HepG2 (cell line): ENCODE results near the gene INHBC. TPM values are rescaled to one million over a fixed set of nuclear protein-coding genes. Genes with fewer than 3 reads are reported as not detected.

ENCODE experiments used
- FOXA1 ChIP-seq, 2 experiments: fragments of 450-650 bp in 1 of 2; sonication (generic) in 1 of 2; formaldehyde crosslinking in 1 of 2; IDR thresholded peaks; 2 replicates each; pipeline versions ENCODE4 v1.4.0 to v1.6.1; 2016 to 2020; ENCODE audit warnings: missing genetic modification reagents in 1 of 2
- GLI4 ChIP-seq: sonication (generic); formaldehyde crosslinking; IDR thresholded peaks from 2 replicates; pipeline ENCODE4 v1.5.1; 2020; ENCODE audit warnings: missing genetic modification reagents, mild to moderate bottlenecking, moderate library complexity, borderline replicate concordance
- HDAC2 ChIP-seq: sonication (generic); formaldehyde crosslinking; IDR thresholded peaks from 2 replicates; pipeline ENCODE4 v1.4.0; 2020; ENCODE audit warnings: missing genetic modification reagents
- KAT2B ChIP-seq: fragments of 150-350 bp; IDR thresholded peaks from 2 replicates; pipeline ENCODE4 v1.6.1; 2014; ENCODE audit warnings: low read depth, low read length, borderline replicate concordance
- NR2C2 ChIP-seq: sonication (generic); formaldehyde crosslinking; IDR thresholded peaks from 2 replicates; pipeline ENCODE4 v1.4.0; 2020; ENCODE audit warnings: missing genetic modification reagents, mild to moderate bottlenecking, moderate library complexity, borderline replicate concordance
- PATZ1 ChIP-seq: sonication (generic); formaldehyde crosslinking; IDR thresholded peaks from 2 replicates; pipeline ENCODE4 v1.4.0; 2020; ENCODE audit warnings: missing genetic modification reagents
- PTBP1 ChIP-seq: fragments of 200-400 bp; formaldehyde crosslinking; IDR thresholded peaks from 2 replicates; pipeline ENCODE4 v1.6.1; 2018; ENCODE audit warnings: low read length, low read depth; ENCODE audit not compliant: poor library complexity, severe bottlenecking
- SP2 ChIP-seq: sonication (generic); formaldehyde crosslinking; IDR thresholded peaks from 2 replicates; pipeline ENCODE4 v1.5.1; 2020; ENCODE audit warnings: mild to moderate bottlenecking, missing genetic modification reagents
- YEATS2 ChIP-seq: sonication (generic); formaldehyde crosslinking; IDR thresholded peaks from 2 replicates; pipeline ENCODE4 v1.4.0; 2020; ENCODE audit warnings: missing genetic modification reagents, borderline replicate concordance
- YY1 ChIP-seq: IDR thresholded peaks from 2 replicates; pipeline ENCODE4 v1.6.1; 2011; ENCODE audit warnings: low read length, low read depth, moderate library complexity, mild to moderate bottlenecking; ENCODE audit not compliant: insufficient read depth, insufficient replicate concordance
- ZMYM3 ChIP-seq: sonication (generic); formaldehyde crosslinking; IDR thresholded peaks from 2 replicates; pipeline ENCODE4 v1.5.1; 2020; ENCODE audit warnings: mild to moderate bottlenecking, missing genetic modification reagents
- ZNF230 ChIP-seq: sonication (generic); formaldehyde crosslinking; IDR thresholded peaks from 2 replicates; pipeline ENCODE4 v1.4.0; 2020; ENCODE audit warnings: mild to moderate bottlenecking, missing genetic modification reagents
- ZNF296 ChIP-seq: sonication (generic); formaldehyde crosslinking; conservative IDR thresholded peaks from 2 replicates; pipeline ENCODE4 v1.5.0; 2020; ENCODE audit warnings: mild to moderate bottlenecking, missing genetic modification reagents
- ZNF564 ChIP-seq: sonication (generic); formaldehyde crosslinking; IDR thresholded peaks from 2 replicates; pipeline ENCODE4 v1.8.1; 2023; ENCODE audit warnings: mild to moderate bottlenecking, missing genetic modification reagents
- ZNF776 ChIP-seq: sonication (generic); formaldehyde crosslinking; IDR thresholded peaks from 2 replicates; pipeline ENCODE4 v1.4.0; 2020; ENCODE audit warnings: mild to moderate bottlenecking, missing genetic modification reagents
- ZNF780A ChIP-seq: sonication (generic); formaldehyde crosslinking; IDR thresholded peaks from 2 replicates; pipeline ENCODE4 v1.8.0; 2022; ENCODE audit warnings: mild to moderate bottlenecking, missing genetic modification reagents, moderate library complexity
- polyA plus RNA-seq, 8 experiments: library from polyadenylated mRNA; depleted of rRNA in 3 of 8; stranded (reverse) in 7 of 8; unstranded in 1 of 8; fragments of >200 nt; fragmentation: Illumina TruSeq in 4 of 8; extraction: Trizol in 4 of 8; gene quantifications; 2 replicates each; pipeline versions ENCODE4 v1.2.1 to v1.2.3, GENCODE V29; 2011 to 2016; ENCODE audit warnings: low read depth in 4 of 8, missing spikeins in 1 of 8, mixed read lengths in 1 of 8; ENCODE audit not compliant: insufficient read depth in 1 of 8
- total RNA-seq, 5 experiments: library from RNA; depleted of rRNA; stranded (reverse); fragments of >200 nt; fragmentation: Illumina TruSeq; extraction: Trizol; gene quantifications; 2 replicates each; pipeline ENCODE4 v1.2.3, GENCODE V29; 2016; ENCODE audit warnings: low read depth in 1 of 5
- TF ChIP-seq, protein P1 (sequence below): sonication (generic); formaldehyde crosslinking; IDR thresholded peaks from 2 replicates; pipeline ENCODE4 v1.5.0; 2020; ENCODE audit warnings: mild to moderate bottlenecking, missing genetic modification reagents, moderate library complexity
- TF ChIP-seq, protein P2 (sequence below): IDR thresholded peaks from 2 replicates; pipeline ENCODE4 v1.6.1; 2016
- TF ChIP-seq, protein P3 (sequence below): sonication (generic); formaldehyde crosslinking; IDR thresholded peaks from 2 replicates; pipeline ENCODE4 v1.4.0; 2020; ENCODE audit warnings: missing genetic modification reagents, borderline replicate concordance
- TF ChIP-seq, protein P4 (sequence below): IDR thresholded peaks from 2 replicates; pipeline ENCODE4 v1.6.1; 2016; ENCODE audit warnings: control low read depth

Gene INHBC
- total and polyA plus RNA-seq, 2 of the 13 experiments (the other 11 are each of a cell fraction or from before 2014, with no cell fraction given) = 1.8 to 13.8 TPM

DNA sequence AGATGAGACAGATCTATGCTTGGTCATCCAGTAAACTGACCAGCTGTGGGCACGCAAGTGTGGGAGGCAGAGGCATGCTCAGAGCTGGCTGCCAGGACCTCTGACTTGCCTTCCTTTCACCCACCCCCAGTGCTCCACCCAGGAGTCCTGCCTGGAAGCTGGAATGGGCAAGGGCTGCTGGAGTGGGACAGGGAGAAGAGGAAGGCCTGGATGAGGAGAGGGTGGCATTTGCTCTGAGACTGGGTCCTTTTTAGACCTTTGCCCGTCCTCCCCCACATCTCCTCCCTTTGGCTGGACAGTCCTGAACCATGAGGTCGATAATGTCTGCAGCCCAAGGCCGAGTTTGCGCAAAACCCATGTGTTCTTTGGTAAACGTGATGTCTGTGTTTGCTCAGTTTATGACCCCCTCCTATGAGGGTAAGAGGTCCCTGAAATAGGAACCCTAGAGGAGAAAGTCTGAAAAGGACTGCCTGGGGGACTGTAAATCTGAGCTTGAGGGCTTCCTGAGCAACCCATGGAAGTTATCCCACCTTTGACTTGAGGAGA lies 16.7 kb downstream of the INHBC start (continued):
- TF ChIP-seq ZNF296 (CRISPR knock-in tag) = peak; percentile 81; the same call in 1 of the 2 replicates
- TF ChIP-seq ZNF780A (CRISPR knock-in tag) = no peak
- TF ChIP-seq, protein P1, sequence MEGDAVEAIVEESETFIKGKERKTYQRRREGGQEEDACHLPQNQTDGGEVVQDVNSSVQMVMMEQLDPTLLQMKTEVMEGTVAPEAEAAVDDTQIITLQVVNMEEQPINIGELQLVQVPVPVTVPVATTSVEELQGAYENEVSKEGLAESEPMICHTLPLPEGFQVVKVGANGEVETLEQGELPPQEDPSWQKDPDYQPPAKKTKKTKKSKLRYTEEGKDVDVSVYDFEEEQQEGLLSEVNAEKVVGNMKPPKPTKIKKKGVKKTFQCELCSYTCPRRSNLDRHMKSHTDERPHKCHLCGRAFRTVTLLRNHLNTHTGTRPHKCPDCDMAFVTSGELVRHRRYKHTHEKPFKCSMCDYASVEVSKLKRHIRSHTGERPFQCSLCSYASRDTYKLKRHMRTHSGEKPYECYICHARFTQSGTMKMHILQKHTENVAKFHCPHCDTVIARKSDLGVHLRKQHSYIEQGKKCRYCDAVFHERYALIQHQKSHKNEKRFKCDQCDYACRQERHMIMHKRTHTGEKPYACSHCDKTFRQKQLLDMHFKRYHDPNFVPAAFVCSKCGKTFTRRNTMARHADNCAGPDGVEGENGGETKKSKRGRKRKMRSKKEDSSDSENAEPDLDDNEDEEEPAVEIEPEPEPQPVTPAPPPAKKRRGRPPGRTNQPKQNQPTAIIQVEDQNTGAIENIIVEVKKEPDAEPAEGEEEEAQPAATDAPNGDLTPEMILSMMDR (CRISPR knock-in tag) = peak; percentile 49
- TF ChIP-seq KAT2B = peak; percentile 47; the same call in 1 of the 2 replicates
- peak; percentile 93 for TF ChIP-seq ZNF230 (CRISPR knock-in tag)
- TF ChIP-seq SP2 (CRISPR knock-in tag) = peak; percentile 34; the same call in 1 of the 2 replicates
- TF ChIP-seq NR2C2 (CRISPR knock-in tag) = peak; percentile 89
- no peak for TF ChIP-seq GLI4 (CRISPR knock-in tag)
- TF ChIP-seq, protein P2, sequence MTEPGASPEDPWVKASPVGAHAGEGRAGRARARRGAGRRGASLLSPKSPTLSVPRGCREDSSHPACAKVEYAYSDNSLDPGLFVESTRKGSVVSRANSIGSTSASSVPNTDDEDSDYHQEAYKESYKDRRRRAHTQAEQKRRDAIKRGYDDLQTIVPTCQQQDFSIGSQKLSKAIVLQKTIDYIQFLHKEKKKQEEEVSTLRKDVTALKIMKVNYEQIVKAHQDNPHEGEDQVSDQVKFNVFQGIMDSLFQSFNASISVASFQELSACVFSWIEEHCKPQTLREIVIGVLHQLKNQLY (CRISPR knock-in tag) = peak; percentile 97
- TF ChIP-seq, protein P3, sequence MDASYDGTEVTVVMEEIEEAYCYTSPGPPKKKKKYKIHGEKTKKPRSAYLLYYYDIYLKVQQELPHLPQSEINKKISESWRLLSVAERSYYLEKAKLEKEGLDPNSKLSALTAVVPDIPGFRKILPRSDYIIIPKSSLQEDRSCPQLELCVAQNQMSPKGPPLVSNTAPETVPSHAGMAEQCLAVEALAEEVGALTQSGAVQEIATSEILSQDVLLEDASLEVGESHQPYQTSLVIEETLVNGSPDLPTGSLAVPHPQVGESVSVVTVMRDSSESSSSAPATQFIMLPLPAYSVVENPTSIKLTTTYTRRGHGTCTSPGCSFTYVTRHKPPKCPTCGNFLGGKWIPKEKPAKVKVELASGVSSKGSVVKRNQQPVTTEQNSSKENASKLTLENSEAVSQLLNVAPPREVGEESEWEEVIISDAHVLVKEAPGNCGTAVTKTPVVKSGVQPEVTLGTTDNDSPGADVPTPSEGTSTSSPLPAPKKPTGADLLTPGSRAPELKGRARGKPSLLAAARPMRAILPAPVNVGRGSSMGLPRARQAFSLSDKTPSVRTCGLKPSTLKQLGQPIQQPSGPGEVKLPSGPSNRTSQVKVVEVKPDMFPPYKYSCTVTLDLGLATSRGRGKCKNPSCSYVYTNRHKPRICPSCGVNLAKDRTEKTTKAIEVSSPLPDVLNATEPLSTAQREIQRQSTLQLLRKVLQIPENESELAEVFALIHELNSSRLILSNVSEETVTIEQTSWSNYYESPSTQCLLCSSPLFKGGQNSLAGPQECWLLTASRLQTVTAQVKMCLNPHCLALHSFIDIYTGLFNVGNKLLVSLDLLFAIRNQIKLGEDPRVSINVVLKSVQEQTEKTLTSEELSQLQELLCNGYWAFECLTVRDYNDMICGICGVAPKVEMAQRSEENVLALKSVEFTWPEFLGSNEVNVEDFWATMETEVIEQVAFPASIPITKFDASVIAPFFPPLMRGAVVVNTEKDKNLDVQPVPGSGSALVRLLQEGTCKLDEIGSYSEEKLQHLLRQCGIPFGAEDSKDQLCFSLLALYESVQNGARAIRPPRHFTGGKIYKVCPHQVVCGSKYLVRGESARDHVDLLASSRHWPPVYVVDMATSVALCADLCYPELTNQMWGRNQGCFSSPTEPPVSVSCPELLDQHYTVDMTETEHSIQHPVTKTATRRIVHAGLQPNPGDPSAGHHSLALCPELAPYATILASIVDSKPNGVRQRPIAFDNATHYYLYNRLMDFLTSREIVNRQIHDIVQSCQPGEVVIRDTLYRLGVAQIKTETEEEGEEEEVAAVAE (CRISPR knock-in tag) = peak; percentile 89; the same call in 1 of the 2 replicates
- peak; percentile 43; the same call in 1 of the 2 replicates for TF ChIP-seq FOXA1 (IDR thresholded peaks at IDR 0.05)
- TF ChIP-seq FOXA1 (CRISPR knock-in tag; IDR thresholded peaks at IDR 0.05) = peak; percentile 96
- no peak for TF ChIP-seq ZNF776 (CRISPR knock-in tag)
- no peak for TF ChIP-seq PTBP1
- TF ChIP-seq, protein P4, sequence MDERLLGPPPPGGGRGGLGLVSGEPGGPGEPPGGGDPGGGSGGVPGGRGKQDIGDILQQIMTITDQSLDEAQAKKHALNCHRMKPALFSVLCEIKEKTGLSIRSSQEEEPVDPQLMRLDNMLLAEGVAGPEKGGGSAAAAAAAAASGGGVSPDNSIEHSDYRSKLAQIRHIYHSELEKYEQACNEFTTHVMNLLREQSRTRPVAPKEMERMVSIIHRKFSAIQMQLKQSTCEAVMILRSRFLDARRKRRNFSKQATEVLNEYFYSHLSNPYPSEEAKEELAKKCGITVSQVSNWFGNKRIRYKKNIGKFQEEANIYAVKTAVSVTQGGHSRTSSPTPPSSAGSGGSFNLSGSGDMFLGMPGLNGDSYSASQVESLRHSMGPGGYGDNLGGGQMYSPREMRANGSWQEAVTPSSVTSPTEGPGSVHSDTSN (CRISPR knock-in tag) = no peak
- peak; percentile 98 for TF ChIP-seq HDAC2
- TF ChIP-seq YEATS2 (CRISPR knock-in tag) = peak; percentile 81; the same call in 1 of the 2 replicates
- TF ChIP-seq ZMYM3 (CRISPR knock-in tag) = peak; percentile 80
- peak; percentile 50 for TF ChIP-seq YY1
- peak; percentile 77 for TF ChIP-seq ZNF564 (CRISPR knock-in tag)
- TF ChIP-seq PATZ1 = peak; percentile 98
